B cell (primary cell): ENCODE data around the gene SHISA8.

ENCODE experiments used
- EZH2 ChIP-seq: IDR thresholded peaks from 2 replicates; pipeline ENCODE4 v1.6.1; 2012; ENCODE audit warnings: borderline replicate concordance, low read depth, mild to moderate bottlenecking, moderate library complexity, low read length; ENCODE audit not compliant: insufficient read depth, poor library complexity, severe bottlenecking
- TF ChIP-seq, protein P1 (sequence below): fragments of 200-600 bp; IDR thresholded peaks from one replicate; pipeline ENCODE4 v1.8.0; 2022; ENCODE audit warnings: antibody characterized with exemption, mild to moderate bottlenecking

DNA sequence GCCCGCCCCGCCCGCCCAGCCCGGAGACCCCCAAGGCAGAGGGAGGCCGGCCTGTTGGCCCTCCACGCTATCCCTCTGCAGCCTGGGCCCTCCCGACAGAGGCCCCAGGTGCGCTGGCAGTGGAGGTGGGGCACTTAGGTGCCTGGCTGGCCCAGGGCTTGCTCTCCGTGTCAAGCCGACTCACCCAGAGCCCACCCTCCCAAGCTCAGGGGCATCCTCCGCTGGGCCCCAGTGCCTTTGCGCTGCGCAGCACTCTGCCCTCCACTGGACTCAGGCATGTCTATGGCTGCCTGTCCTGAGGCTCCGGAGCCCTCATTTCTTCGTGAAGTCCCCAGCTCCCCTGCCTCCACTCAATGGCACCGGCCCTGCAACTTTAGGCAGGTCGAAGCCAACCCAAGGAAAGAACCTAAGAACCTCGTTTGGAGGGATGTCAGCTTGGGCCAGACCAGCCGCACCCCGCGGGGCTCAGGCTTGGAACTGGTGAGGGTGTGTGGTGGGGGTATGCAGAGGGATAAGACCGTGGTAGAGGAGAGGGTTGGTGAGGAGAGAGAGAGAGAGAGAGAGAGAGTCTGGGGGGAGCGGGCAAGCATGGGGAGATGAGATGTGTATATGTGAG lies 43.2 kb upstream of the SHISA8 start:
- no peak for TF ChIP-seq EZH2
- TF ChIP-seq, protein P1, sequence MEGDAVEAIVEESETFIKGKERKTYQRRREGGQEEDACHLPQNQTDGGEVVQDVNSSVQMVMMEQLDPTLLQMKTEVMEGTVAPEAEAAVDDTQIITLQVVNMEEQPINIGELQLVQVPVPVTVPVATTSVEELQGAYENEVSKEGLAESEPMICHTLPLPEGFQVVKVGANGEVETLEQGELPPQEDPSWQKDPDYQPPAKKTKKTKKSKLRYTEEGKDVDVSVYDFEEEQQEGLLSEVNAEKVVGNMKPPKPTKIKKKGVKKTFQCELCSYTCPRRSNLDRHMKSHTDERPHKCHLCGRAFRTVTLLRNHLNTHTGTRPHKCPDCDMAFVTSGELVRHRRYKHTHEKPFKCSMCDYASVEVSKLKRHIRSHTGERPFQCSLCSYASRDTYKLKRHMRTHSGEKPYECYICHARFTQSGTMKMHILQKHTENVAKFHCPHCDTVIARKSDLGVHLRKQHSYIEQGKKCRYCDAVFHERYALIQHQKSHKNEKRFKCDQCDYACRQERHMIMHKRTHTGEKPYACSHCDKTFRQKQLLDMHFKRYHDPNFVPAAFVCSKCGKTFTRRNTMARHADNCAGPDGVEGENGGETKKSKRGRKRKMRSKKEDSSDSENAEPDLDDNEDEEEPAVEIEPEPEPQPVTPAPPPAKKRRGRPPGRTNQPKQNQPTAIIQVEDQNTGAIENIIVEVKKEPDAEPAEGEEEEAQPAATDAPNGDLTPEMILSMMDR = peak; percentile 44
